HEK293 (cell line): ENCODE data around the gene ANKRD13A.
A peak's percentile ranks its signal among the peaks of the same experiment; 100 is the strongest.

Source experiments
- CTCF ChIA-PET: fragments of 350-600 bp; formaldehyde crosslinking; extraction: SDS; loops from one replicate; lab custom pipeline; 2021; ENCODE audit warnings: antibody characterized with exemption; lab: Yijun Ruan, JAX
- POLR2A ChIA-PET: fragments of 300-600 bp; formaldehyde crosslinking; extraction: SDS; loops from one replicate; lab custom pipeline; 2020; ENCODE audit warnings: antibody characterized with exemption, inconsistent platforms; lab: Yijun Ruan, JAX
- H3K27ac ChIP-seq: fragments of 200-500 bp; sonication (Bioruptor generic); 2 replicates; pipeline ENCODE4 v1.5.1; 2014; ENCODE audit warnings: low read depth, low read length, control low read depth, inconsistent platforms; ENCODE audit errors: extremely low read depth
- H3K36me3 ChIP-seq, 2 experiments: fragments of 200-500 bp in 1 of 2; sonication (Bioruptor generic) in 1 of 2; 1 replicate in 1 of 2; 2 replicates in 1 of 2; pipeline ENCODE4 v1.5.1; 2014 to 2017; ENCODE audit warnings: inconsistent platforms in 2 of 2, low read length in 2 of 2; ENCODE audit not compliant: control insufficient read depth in 2 of 2, insufficient read depth in 1 of 2
- H3K4me1 ChIP-seq: fragments of 200-500 bp; sonication (Bioruptor generic); 2 replicates; pipeline ENCODE4 v1.5.1; 2014; ENCODE audit warnings: mild to moderate bottlenecking, low read length, inconsistent platforms; ENCODE audit not compliant: control insufficient read depth, insufficient read depth
- H3K4me3 ChIP-seq: 2 replicates; pipeline ENCODE4 v1.5.1; 2011; ENCODE audit warnings: low read depth, mild to moderate bottlenecking, control low read depth, low read length, moderate library complexity
- H3K9me3 ChIP-seq: fragments of 200-500 bp; sonication (Bioruptor generic); 2 replicates; pipeline ENCODE4 v1.5.1; 2014; ENCODE audit warnings: low read depth, low read length, inconsistent platforms; ENCODE audit not compliant: control insufficient read depth, insufficient read depth
- GFI1B ChIP-seq: fragments of 450-650 bp; formaldehyde crosslinking; IDR thresholded peaks from 2 replicates; pipeline ENCODE4 v1.5.1; 2016; ENCODE audit warnings: missing biosample characterization, missing genetic modification characterization
- KLF1 ChIP-seq: fragments of 450-650 bp; formaldehyde crosslinking; IDR thresholded peaks from 2 replicates; pipeline ENCODE4 v1.5.1; 2016; ENCODE audit warnings: missing biosample characterization, missing genetic modification characterization
- ZEB2 ChIP-seq: fragments of 450-650 bp; formaldehyde crosslinking; IDR thresholded peaks from 2 replicates; pipeline ENCODE4 v1.5.1; 2016; ENCODE audit warnings: missing biosample characterization, missing genetic modification characterization
- ZFHX2 ChIP-seq: fragments of 450-650 bp; formaldehyde crosslinking; conservative IDR thresholded peaks from 2 replicates; pipeline ENCODE4 v1.5.1; 2016; ENCODE audit warnings: missing biosample characterization, missing genetic modification characterization
- ZFP37 ChIP-seq: fragments of 450-650 bp; formaldehyde crosslinking; IDR thresholded peaks from 2 replicates; pipeline ENCODE4 v1.5.1; 2016; ENCODE audit warnings: missing biosample characterization, missing genetic modification characterization
- ZNF16 ChIP-seq: fragments of 450-650 bp; formaldehyde crosslinking; IDR thresholded peaks from 2 replicates; pipeline ENCODE4 v1.5.1; 2016; ENCODE audit warnings: low read depth, missing biosample characterization, missing genetic modification characterization
- ZNF202 ChIP-seq: fragments of 450-650 bp; formaldehyde crosslinking; IDR thresholded peaks from 2 replicates; pipeline ENCODE4 v1.5.1; 2016; ENCODE audit warnings: missing biosample characterization, missing genetic modification characterization, borderline replicate concordance
- ZNF221 ChIP-seq: fragments of 450-650 bp; formaldehyde crosslinking; IDR thresholded peaks from 2 replicates; pipeline ENCODE4 v1.5.1; 2017; ENCODE audit warnings: missing biosample characterization, missing genetic modification characterization, borderline replicate concordance
- ZNF311 ChIP-seq: fragments of 450-650 bp; formaldehyde crosslinking; IDR thresholded peaks from 2 replicates; pipeline ENCODE4 v1.5.1; 2017; ENCODE audit warnings: missing biosample characterization, missing genetic modification characterization, borderline replicate concordance
- ZNF610 ChIP-seq: fragments of 450-650 bp; formaldehyde crosslinking; IDR thresholded peaks from 2 replicates; pipeline ENCODE4 v1.5.1; 2016; ENCODE audit warnings: missing biosample characterization, missing genetic modification characterization, borderline replicate concordance
- ZNF626 ChIP-seq: fragments of 450-650 bp; sonication (Bioruptor Pico); formaldehyde crosslinking; IDR thresholded peaks from 2 replicates; pipeline ENCODE4 v1.5.1; 2018; ENCODE audit warnings: missing biosample characterization, missing genetic modification characterization, inconsistent platforms
- ZNF664 ChIP-seq: fragments of 450-650 bp; formaldehyde crosslinking; IDR thresholded peaks from 2 replicates; pipeline ENCODE4 v1.5.1; 2016; ENCODE audit warnings: missing biosample characterization, missing genetic modification characterization
- ZNF677 ChIP-seq: fragments of 450-650 bp; IDR thresholded peaks from 2 replicates; pipeline ENCODE4 v1.5.0; 2018; ENCODE audit warnings: missing biosample characterization, mild to moderate bottlenecking, missing genetic modification characterization, moderate library complexity
- ZNF707 ChIP-seq: fragments of 450-650 bp; formaldehyde crosslinking; IDR thresholded peaks from 2 replicates; pipeline ENCODE4 v1.5.1; 2016; ENCODE audit warnings: missing biosample characterization, missing genetic modification characterization
- ZNF777 ChIP-seq: fragments of 450-650 bp; formaldehyde crosslinking; IDR thresholded peaks from 2 replicates; pipeline ENCODE4 v1.5.1; 2017; ENCODE audit warnings: missing biosample characterization, missing genetic modification characterization, borderline replicate concordance
- TF ChIP-seq, protein P1 (sequence below): fragments of 450-650 bp; formaldehyde crosslinking; IDR thresholded peaks from 2 replicates; pipeline ENCODE4 v1.5.1; 2016; ENCODE audit warnings: missing biosample characterization, missing genetic modification characterization
- TF ChIP-seq, protein P2 (sequence below): fragments of 450-650 bp; formaldehyde crosslinking; IDR thresholded peaks from 2 replicates; pipeline ENCODE4 v1.5.1; 2017; ENCODE audit warnings: missing biosample characterization, missing genetic modification characterization
- TF ChIP-seq, protein P3 (sequence below): fragments of 450-650 bp; formaldehyde crosslinking; IDR thresholded peaks from 2 replicates; pipeline ENCODE4 v1.5.1; 2016; ENCODE audit warnings: missing biosample characterization, missing genetic modification characterization

ANKRD13A gene

DNA sequence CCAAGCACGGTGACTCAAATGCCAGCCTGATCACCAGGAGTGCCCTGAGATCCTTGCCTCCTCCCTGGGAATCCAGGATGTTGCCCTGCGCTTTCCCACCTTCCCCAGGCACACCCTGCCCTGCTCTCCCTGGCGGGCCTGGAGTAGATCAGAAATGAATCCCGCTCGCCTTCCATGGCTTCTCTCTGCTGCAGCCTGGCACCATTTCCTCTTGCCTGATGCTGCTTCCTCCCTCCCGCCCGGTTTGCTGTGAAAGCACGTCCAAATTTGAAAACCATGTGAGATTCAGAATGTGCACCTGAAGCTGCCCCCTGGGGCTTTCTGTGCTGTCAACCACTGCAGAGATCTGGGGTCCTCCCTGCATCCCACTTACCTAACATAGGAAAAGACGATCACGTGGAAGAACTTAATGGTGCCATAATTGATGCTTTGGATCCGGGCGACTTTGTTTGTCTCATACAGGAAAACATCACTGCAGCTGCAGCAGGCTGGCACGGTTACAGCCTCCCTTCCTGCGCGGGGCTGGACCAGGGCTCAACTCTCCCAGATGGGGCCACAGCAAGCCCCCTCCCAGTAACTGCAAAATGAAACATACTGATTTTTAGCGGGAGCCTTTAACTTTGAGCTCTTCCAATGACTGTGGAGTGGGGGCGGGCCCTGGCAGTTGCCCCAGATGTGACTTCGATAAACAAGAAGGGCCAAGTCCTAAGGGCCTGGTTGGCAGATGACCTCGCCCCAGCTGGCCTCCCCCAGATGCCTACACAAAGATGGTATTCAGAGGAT is 74.0 kb downstream of the ANKRD13A start:
- TF ChIP-seq ZFHX2 (tag by site-specific recombination) (peak; percentile 22; the same call in 1 of the 2 replicates), KLF1 (tag by site-specific recombination) (no peak)
- TF ChIP-seq, protein P1, sequence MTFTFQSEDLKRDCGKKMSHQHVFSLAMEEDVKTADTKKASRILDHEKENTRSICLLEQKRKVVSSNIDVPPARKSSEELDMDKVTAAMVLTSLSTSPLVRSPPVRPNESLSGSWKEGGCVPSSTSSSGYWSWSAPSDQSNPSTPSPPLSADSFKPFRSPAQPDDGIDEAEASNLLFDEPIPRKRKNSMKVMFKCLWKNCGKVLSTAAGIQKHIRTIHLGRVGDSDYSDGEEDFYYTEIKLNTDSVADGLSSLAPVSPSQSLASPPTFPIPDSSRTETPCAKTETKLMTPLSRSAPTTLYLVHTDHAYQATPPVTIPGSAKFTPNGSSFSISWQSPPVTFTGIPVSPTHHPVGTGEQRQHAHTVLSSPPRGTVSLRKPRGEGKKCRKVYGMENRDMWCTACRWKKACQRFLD (tag by site-specific recombination) = no peak
- Histone ChIP-seq H3K27ac (no peak overlapping the region), H3K4me3 (no peak overlapping the region), H3K36me3 (no peaks in the 10 kb centered on the region), H3K9me3 (no peaks in the 10 kb centered on the region), H3K4me1 (no peaks in the 10 kb centered on the region)
- POLR2A ChIA-PET = interaction anchor here (0.8 kb wide), 1 partner anchor 717 kb away, joined by 4 read pairs; no protein-coding TSS in a partner anchor
- CTCF ChIA-PET = no interaction called here

DNA sequence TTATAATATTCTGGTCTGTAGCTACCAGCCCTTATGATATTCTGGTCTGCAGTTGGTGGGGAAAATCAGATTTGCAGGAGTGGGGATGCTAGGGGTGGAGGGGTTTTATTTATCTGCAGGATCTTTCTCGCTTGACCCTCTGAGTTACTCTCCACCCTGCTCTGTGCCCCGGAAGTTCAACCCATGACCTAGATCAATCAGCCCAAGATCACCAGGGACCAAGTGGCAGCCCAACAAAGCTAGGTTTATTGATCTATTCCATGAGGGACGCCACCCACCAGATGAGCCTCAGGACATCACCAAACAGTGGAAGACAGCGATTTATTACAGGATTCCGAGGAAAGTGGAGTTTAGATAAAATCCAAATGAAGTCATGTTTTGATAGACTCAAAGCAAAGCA is 74.9 kb downstream of the ANKRD13A start:
- CTCF ChIA-PET = interaction anchor here (1.5 kb wide), 1 partner anchor 11 kb away, joined by 5 read pairs; no protein-coding TSS in a partner anchor
- POLR2A ChIA-PET = no interaction called here
- Histone ChIP-seq H3K9me3 (no peaks in the 10 kb centered on the region), H3K36me3 (no peaks in the 10 kb centered on the region), H3K4me3 (no peak overlapping the region), H3K27ac (no peak overlapping the region), H3K4me1 (no peaks in the 10 kb centered on the region)
- TF ChIP-seq ZNF707 (tag by site-specific recombination) (no peak), ZNF311 (tag by site-specific recombination) (no peak), ZNF16 (tag by site-specific recombination) (no peak), ZNF626 (no peak), GFI1B (tag by site-specific recombination) (no peak), ZNF610 (tag by site-specific recombination) (no peak)
- TF ChIP-seq, protein P2, sequence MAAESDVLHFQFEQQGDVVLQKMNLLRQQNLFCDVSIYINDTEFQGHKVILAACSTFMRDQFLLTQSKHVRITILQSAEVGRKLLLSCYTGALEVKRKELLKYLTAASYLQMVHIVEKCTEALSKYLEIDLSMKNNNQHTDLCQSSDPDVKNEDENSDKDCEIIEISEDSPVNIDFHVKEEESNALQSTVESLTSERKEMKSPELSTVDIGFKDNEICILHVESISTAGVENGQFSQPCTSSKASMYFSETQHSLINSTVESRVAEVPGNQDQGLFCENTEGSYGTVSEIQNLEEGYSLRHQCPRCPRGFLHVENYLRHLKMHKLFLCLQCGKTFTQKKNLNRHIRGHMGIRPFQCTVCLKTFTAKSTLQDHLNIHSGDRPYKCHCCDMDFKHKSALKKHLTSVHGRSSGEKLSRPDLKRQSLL (tag by site-specific recombination) = no peak

DNA sequence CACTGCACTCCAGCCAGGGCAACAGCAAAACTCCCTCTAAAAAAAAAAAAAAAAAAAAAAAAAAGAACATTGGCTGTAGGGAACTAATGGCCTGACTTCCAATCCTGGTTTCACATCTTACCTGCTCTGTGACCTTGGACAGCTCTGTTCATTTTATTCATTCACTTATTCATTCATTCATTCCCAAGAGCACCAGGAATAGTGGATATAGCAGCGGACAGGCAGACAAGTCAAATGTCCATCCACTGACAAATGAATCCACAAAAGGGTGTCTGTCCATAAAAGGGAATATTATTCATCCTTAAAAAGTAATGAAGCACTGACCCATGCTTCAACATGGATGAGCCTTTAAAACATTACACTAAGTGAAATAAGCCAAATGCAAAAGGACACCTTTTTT is 76.7 kb downstream of the ANKRD13A start:
- Histone ChIP-seq H3K36me3 (no peaks in the 10 kb centered on the region), H3K9me3 (no peaks in the 10 kb centered on the region), H3K27ac (no peak overlapping the region), H3K4me3 (no peak overlapping the region), H3K4me1 (no peaks in the 10 kb centered on the region)
- POLR2A ChIA-PET = no interaction called here
- TF ChIP-seq ZNF777 (tag by site-specific recombination) = no peak
- TF ChIP-seq ZNF677 (tag by site-specific recombination) = no peak
- no peak for TF ChIP-seq ZNF221 (tag by site-specific recombination)
- TF ChIP-seq ZNF202 (tag by site-specific recombination) = no peak
- no peak for TF ChIP-seq ZEB2
- TF ChIP-seq ZNF664 (tag by site-specific recombination) = no peak
- no peak for TF ChIP-seq ZFP37
- TF ChIP-seq, protein P3, sequence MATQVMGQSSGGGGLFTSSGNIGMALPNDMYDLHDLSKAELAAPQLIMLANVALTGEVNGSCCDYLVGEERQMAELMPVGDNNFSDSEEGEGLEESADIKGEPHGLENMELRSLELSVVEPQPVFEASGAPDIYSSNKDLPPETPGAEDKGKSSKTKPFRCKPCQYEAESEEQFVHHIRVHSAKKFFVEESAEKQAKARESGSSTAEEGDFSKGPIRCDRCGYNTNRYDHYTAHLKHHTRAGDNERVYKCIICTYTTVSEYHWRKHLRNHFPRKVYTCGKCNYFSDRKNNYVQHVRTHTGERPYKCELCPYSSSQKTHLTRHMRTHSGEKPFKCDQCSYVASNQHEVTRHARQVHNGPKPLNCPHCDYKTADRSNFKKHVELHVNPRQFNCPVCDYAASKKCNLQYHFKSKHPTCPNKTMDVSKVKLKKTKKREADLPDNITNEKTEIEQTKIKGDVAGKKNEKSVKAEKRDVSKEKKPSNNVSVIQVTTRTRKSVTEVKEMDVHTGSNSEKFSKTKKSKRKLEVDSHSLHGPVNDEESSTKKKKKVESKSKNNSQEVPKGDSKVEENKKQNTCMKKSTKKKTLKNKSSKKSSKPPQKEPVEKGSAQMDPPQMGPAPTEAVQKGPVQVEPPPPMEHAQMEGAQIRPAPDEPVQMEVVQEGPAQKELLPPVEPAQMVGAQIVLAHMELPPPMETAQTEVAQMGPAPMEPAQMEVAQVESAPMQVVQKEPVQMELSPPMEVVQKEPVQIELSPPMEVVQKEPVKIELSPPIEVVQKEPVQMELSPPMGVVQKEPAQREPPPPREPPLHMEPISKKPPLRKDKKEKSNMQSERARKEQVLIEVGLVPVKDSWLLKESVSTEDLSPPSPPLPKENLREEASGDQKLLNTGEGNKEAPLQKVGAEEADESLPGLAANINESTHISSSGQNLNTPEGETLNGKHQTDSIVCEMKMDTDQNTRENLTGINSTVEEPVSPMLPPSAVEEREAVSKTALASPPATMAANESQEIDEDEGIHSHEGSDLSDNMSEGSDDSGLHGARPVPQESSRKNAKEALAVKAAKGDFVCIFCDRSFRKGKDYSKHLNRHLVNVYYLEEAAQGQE (tag by site-specific recombination) = peak; percentile 36; the same call in 1 of the 2 replicates
- CTCF ChIA-PET = no interaction called here
